Adrenal gland (tissue), 5 donors: ENCODE results near the gene BICD1.

ENCODE experiments used
- POLR2A ChIP-seq, 2 donors: fragments of 450-650 bp; IDR thresholded peaks; one replicate each; pipeline ENCODE4 v1.6.1; 2017; ENCODE audit warnings: antibody characterized with exemption in 2 of 2, mild to moderate bottlenecking in 2 of 2, moderate library complexity in 1 of 2
- TF ChIP-seq, protein P1 (sequence below), 6 experiments: fragments of 450-650 bp in 4 of 6; fragments of 200-600 bp in 2 of 6; sonication (generic) in 1 of 6; IDR thresholded peaks; 1 replicate in 5 of 6; 2 replicates in 1 of 6; pipeline versions ENCODE4 v1.5.1 to v1.8.0; 2016 to 2021; ENCODE audit warnings: antibody characterized with exemption in 6 of 6, mild to moderate bottlenecking in 2 of 6, moderate library complexity in 1 of 6
- donor health status: DM: no; HTN: no; CAD: no.

DNA sequence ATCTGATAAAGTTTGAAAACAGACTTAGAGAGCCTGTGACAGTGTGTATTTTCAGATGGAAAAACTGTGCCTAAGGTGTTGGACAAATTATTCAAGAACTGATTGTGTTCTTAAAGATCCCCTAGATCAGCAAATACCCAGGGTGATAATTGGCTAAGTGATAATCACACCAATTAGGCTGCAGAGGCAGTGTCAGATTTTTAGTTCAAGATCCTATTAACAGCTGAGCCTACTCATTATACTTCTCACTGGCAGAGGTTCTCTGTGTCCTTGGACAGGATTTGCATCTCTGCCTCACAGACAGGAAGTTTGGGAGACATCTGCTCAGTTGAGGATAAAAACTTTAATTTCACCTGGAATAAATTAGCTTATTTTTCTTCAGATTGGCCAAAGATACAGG is 288.4 kb downstream of the BICD1 start:
- TF ChIP-seq, protein P1, sequence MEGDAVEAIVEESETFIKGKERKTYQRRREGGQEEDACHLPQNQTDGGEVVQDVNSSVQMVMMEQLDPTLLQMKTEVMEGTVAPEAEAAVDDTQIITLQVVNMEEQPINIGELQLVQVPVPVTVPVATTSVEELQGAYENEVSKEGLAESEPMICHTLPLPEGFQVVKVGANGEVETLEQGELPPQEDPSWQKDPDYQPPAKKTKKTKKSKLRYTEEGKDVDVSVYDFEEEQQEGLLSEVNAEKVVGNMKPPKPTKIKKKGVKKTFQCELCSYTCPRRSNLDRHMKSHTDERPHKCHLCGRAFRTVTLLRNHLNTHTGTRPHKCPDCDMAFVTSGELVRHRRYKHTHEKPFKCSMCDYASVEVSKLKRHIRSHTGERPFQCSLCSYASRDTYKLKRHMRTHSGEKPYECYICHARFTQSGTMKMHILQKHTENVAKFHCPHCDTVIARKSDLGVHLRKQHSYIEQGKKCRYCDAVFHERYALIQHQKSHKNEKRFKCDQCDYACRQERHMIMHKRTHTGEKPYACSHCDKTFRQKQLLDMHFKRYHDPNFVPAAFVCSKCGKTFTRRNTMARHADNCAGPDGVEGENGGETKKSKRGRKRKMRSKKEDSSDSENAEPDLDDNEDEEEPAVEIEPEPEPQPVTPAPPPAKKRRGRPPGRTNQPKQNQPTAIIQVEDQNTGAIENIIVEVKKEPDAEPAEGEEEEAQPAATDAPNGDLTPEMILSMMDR (IDR thresholded peaks at IDR 0.05), result no peak
- TF ChIP-seq POLR2A (IDR thresholded peaks at IDR 0.05), result no peak
